Testis (tissue), 2 donors: ENCODE data around the gene BDKRB1.

Source experiments
- CTCF ChIP-seq, 3 experiments: fragments of 450-650 bp in 2 of 3; fragments of 200-600 bp in 1 of 3; sonication (generic) in 1 of 3; IDR thresholded peaks; one replicate each; pipeline ENCODE4 v1.5.1; 2016 to 2019; ENCODE audit warnings: antibody characterized with exemption in 3 of 3, mild to moderate bottlenecking in 2 of 3, moderate library complexity in 1 of 3
- POLR2A ChIP-seq: fragments of 450-650 bp; IDR thresholded peaks from one replicate; pipeline ENCODE4 v1.6.1; 2017; ENCODE audit warnings: antibody characterized with exemption, mild to moderate bottlenecking, moderate library complexity

- TF ChIP-seq POLR2A (no peak), CTCF (IDR thresholded peaks at IDR 0.05) (no peak)
Observed at GRCh38 chr14:96265383-96266095, 9.5 kb downstream of the BDKRB1 start.
